Right cardiac atrium (tissue), 5 donors: ENCODE measurements around the gene CDC42SE2. TPM values are rescaled to one million over a fixed set of nuclear protein-coding genes. Genes with fewer than 3 reads are reported as not detected.

Experiments used
- ATAC-seq, 2 donors: fragments of 200-7000 bp; cut with Tn5 transposase; one replicate each; pipeline versions ENCODE4 v1.8.0 to v1.9.1; 2020; ENCODE audit warnings: moderate library complexity in 2 of 2, mild to moderate bottlenecking in 1 of 2
- DNase-seq, 3 donors: peaks; one replicate each; pipeline ENCODE4 v3.0.0-alpha.2; 2020
- H3K27ac ChIP-seq: one replicate; pipeline ENCODE4 v1.5.1; 2013; ENCODE audit warnings: mild to moderate bottlenecking, low read length, control low read depth, moderate library complexity
- H3K27me3 ChIP-seq: one replicate; pipeline ENCODE4 v1.6.1; 2013; ENCODE audit not compliant: control insufficient read depth, insufficient read depth
- H3K4me1 ChIP-seq: one replicate; pipeline ENCODE4 v1.6.1; 2013; ENCODE audit warnings: low read length; ENCODE audit not compliant: control insufficient read depth, insufficient read depth
- H3K4me3 ChIP-seq: one replicate; pipeline ENCODE4 v1.5.1; 2013; ENCODE audit warnings: low read length, control low read depth
- H3K9me3 ChIP-seq: one replicate; pipeline ENCODE4 v1.6.1; 2013; ENCODE audit warnings: low read length; ENCODE audit not compliant: control insufficient read depth
- WGBS: extraction: QIAGEN DNeasy Blood & Tissue Kit; methylation state at CpG from one replicate; pipeline ENCODE4 v1.1.7; 2013; 5-methylcytosine and 5-hydroxymethylcytosine counted together
- intact Hi-C, 4 donors: fragments of 100-400 bp; cut with DNase I; formaldehyde crosslinking; loops; one replicate each; pipeline versions ENCODE4 v1.11.0 to v1.14.0; 2022 to 2023
- polyA plus RNA-seq: library from polyadenylated mRNA; stranded (reverse); fragments of 200-250 nt; gene quantifications from one replicate; pipeline ENCODE4 v1.2.3, GENCODE V29; 2013
- total RNA-seq, 4 donors: library from RNA; stranded (reverse); fragmentation: NEBNext Ultra II Directional; extraction: Animal tissue kit (Norgen Biotek cat#: 25700); gene quantifications; one replicate each; pipeline ENCODE4 v1.2.1, GENCODE V29; 2021
- donor health status: healthy with polysubstance abuse.
- donor health status: DM: no; HTN: yes; CAD: no.
- donor health status: DM: no; HTN: no; CAD: no.
- donor health status: DM: no; HTN: yes; CAD: no; lungs with severe emphysema.
- donor health status: DM: yes; HTN: yes; CAD: no.

The CDC42SE2 gene
- total and polyA plus RNA-seq, 5 donors = 7.7 to 14.2 (median 13.2) TPM

GRCh38 chr5:131381021-131381420 lies 117.2 kb downstream of the CDC42SE2 start:
- intact Hi-C loops = no loop called here
- no peak overlapping the region for H3K27ac ChIP-seq

DNA sequence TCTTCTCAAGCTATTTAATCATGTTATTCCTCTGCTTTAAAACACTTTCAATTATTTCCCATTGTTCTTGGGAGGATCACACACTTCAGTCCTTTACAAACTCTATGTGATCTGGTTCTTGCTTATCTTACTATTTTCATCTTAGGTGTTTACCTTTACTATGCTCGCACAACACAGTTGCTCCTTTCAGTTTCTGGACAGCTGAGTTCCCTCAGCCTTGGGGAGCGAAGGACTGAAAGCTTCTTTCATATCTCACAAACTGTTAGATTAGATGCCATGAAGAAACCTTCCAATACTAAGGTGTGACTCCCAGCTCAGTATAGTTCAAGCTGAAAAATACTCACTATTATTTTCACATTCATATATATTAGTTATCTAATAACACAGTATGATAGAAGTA lies 117.9 kb downstream of the CDC42SE2 start:
- H3K27me3 ChIP-seq = no peaks in the 10 kb centered on the region
- H3K27ac ChIP-seq = no peak overlapping the region
- WGBS = 96% methylated on average over 2 of the region's 2 CpGs
- DNase-seq (no peak), ATAC-seq (no peak)
- H3K4me3 ChIP-seq = no peak overlapping the region
- intact Hi-C loops = no loop called here
- H3K4me1 ChIP-seq = peaks cover 5% of the 10 kb centered on the region
- no peaks in the 10 kb centered on the region for H3K9me3 ChIP-seq

More at GRCh38 chr5:131381021-131381420, 117.2 kb downstream of the CDC42SE2 start:
- WGBS = 80% methylated on average over 4 of the region's 4 CpGs
- H3K27me3 ChIP-seq = no peaks in the 10 kb centered on the region
- H3K4me1 ChIP-seq = peaks cover 5% of the 10 kb centered on the region
- no peak overlapping the region for H3K4me3 ChIP-seq
- no peak for DNase-seq
- peak in 1 of 2 donors; percentile 73 for ATAC-seq
- H3K9me3 ChIP-seq = no peaks in the 10 kb centered on the region

DNA sequence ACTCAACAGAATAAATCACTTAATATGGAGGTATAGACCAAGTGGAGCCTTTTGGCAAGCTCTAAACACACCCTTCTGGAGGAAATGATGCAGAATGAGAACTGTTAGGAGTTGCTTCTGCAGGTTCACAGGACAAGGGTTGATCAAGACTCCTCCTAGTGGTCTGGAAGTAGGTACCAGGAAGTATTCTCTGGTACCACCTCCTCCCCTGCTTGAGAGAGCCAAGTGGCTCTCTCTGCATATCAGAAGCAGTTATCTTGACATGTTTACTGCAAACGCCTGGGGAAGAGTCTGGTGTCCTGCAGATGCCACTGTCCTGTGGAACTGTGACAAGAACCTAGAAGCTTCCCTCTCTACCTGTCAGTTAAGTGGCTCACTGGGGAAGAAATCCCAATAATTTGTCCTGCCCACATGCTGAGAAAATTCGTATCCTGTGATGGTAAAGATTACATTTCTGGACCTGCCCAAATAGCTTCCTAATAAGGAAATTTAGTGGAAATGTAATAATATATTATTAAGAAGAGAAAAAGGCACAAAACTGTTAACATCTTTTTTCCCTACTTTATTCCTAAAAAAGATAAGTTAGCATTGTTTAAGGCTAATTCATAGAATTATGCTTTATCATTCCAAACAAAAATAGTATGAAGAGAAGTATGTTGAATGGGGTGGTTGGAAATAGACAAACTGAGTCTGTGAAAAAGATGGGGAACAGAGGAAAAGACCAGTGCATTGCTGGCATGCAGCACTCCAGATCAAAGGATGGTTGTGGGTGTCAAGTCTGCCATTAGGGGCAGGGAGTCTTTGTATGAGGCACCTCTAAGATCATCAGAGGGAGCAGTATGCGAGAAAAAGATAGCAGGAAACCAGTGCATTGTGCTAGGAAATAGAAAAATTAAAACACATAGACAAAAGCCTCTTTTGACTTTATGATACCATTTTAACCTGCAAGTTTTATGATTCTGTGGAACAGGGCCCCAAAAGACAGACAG lies 118.8 kb downstream of the CDC42SE2 start:
- WGBS = 69% methylated on average over 3 of the region's 3 CpGs
- H3K4me1 ChIP-seq = peaks cover 5% of the 10 kb centered on the region

GRCh38 chr5:131384173-131384572 lies 120.3 kb downstream of the CDC42SE2 start:
- H3K4me1 ChIP-seq = peaks cover 5% of the 10 kb centered on the region
- no peaks in the 10 kb centered on the region for H3K27me3 ChIP-seq
- 75% methylated on average over 6 of the region's 6 CpGs for WGBS
- no peaks in the 10 kb centered on the region for H3K9me3 ChIP-seq
- no peak overlapping the region for H3K27ac ChIP-seq
- intact Hi-C loops = no loop called here
- no peak overlapping the region for H3K4me3 ChIP-seq
- ATAC-seq (no peak), DNase-seq (no peak)

More for the DNA sequence above, 118.8 kb downstream of the CDC42SE2 start:
- intact Hi-C loops = no loop called here
- H3K27me3 ChIP-seq = no peaks in the 10 kb centered on the region
- no peak overlapping the region for H3K27ac ChIP-seq
- H3K4me3 ChIP-seq = no peak overlapping the region
- ATAC-seq = peak in 1 of 2 donors; percentile 56
- DNase-seq = no peak
- H3K9me3 ChIP-seq = no peaks in the 10 kb centered on the region

DNA sequence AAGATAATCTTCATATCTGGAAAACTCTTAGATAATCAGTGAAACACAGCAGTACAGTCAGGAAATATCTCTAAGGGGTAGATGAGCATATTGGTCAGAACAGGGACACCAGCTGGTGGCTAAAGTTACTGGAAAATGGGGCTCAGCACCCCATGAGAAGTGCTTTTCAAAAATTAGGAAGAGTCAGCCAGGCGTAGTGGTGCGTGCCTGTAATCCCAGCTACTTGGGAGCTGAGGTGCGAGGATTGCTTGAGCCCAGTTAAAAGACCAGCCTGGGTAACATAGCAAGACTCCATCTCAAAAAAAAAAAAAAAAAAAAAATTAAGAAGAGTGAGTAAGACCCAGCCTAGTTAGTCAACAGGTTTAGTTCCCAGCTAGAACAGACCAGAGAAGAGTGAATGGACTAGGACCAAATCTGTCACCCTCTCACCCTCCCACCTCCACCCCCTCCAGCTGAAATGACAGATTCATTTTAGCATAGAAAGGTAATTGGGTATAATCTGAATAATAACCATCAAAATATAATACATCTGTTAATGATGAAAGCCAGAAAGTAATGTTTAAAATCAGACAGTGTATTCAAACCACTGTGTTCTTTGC lies 120.9 kb downstream of the CDC42SE2 start:
- DNase-seq = no peak
- H3K27ac ChIP-seq = no peak overlapping the region
- H3K4me1 ChIP-seq = peaks cover 3% of the 10 kb centered on the region
- H3K27me3 ChIP-seq = no peaks in the 10 kb centered on the region
- H3K4me3 ChIP-seq = no peak overlapping the region
- intact Hi-C loops = no loop called here
- ATAC-seq = no peak
- H3K9me3 ChIP-seq = no peaks in the 10 kb centered on the region
- 98% methylated on average over 3 of the region's 3 CpGs for WGBS

DNA sequence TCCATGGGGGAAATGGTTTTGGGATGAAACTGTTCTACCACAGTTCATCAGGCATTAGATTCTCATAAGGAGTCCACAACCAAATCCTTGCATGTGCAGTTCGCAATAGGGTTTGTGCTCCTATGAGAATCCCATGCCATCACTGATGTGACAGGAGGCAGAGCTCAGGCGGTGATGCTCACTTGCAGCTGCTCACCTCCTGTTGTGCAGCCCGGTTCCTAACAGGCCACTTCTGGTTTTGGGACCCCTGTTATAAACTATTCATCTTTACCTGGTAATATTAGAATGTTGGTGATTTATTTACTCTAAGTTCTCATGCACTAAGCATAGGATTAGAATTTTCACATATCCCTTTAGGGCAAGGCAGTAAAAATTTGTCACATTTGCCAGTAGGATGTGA lies 122.3 kb downstream of the CDC42SE2 start:
- Histone ChIP-seq H3K27ac (no peak overlapping the region), H3K4me3 (no peak overlapping the region), H3K27me3 (no peaks in the 10 kb centered on the region), H3K9me3 (no peaks in the 10 kb centered on the region), H3K4me1 (peaks cover 2% of the 10 kb centered on the region)
- intact Hi-C loops = no loop called here
- ATAC-seq = no peak
- WGBS = 96% methylated on average over 3 of the region's 3 CpGs
- DNase-seq = no peak

DNA sequence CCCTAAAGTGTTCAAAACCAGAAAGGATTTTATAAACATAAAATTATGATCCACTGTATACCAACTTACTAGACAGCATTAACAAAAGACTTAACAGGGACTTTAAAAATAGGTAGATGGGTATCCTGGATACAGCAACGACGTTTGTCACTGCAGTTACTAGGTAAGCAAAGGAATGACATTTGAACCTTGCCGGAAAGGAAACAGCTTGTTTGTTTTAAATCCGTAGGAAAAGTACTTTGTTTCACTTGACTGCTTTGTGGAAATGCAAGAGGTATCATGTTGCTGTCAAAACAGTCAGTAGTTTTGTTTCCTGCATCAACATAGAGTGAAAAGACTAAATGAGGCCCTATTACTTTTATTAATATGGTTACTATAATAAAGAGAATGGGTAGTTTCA lies 122.9 kb downstream of the CDC42SE2 start:
- 41% methylated on average over 4 of the region's 4 CpGs for WGBS
- Histone ChIP-seq H3K4me1 (peaks cover 2% of the 10 kb centered on the region), H3K27me3 (no peaks in the 10 kb centered on the region), H3K4me3 (no peak overlapping the region), H3K27ac (no peak overlapping the region), H3K9me3 (no peaks in the 10 kb centered on the region)
- no peak for DNase-seq
- intact Hi-C loops = no loop called here
- peak in 1 of 2 donors; percentile 31 for ATAC-seq

- ATAC-seq (no peak), DNase-seq (no peak)
- WGBS = 96% methylated on average over 6 of the region's 6 CpGs
- Histone ChIP-seq H3K4me3 (no peak overlapping the region), H3K4me1 (peaks cover 2% of the 10 kb centered on the region), H3K9me3 (no peaks in the 10 kb centered on the region), H3K27me3 (no peaks in the 10 kb centered on the region), H3K27ac (no peak overlapping the region)
- intact Hi-C loops = no loop called here
Measured at GRCh38 chr5:131387255-131387654, 123.4 kb downstream of the CDC42SE2 start.

- intact Hi-C loops = no loop called here
- DNase-seq = no peak
- WGBS = 86% methylated on average over 4 of the region's 4 CpGs
- peaks cover under 1% of the 10 kb centered on the region for H3K4me1 ChIP-seq
- no peak for ATAC-seq
- no peak overlapping the region for H3K4me3 ChIP-seq
- H3K27ac ChIP-seq = no peak overlapping the region
- no peaks in the 10 kb centered on the region for H3K27me3 ChIP-seq
- no peaks in the 10 kb centered on the region for H3K9me3 ChIP-seq
Measured at GRCh38 chr5:131389096-131389868, 125.4 kb downstream of the CDC42SE2 start.

- ATAC-seq = no peak
- WGBS = 60% methylated on average over 1 of the region's 1 CpG
- intact Hi-C loops = no loop called here
- Histone ChIP-seq H3K4me1 (no peaks in the 10 kb centered on the region), H3K9me3 (no peaks in the 10 kb centered on the region), H3K27ac (no peak overlapping the region), H3K4me3 (no peak overlapping the region), H3K27me3 (no peaks in the 10 kb centered on the region)
- DNase-seq = no peak
Measured at GRCh38 chr5:131389869-131390265, 126.0 kb downstream of the CDC42SE2 start.
